CD4-positive, alpha-beta T cell treated with Interleukin-2 at 100 ng/mL for 4 hours (primary cell): ENCODE results near the gene ISCA1.
A peak's percentile ranks its signal among the peaks of the same experiment; 100 is the strongest.
"Not testable (repeated sequence)": the region's sequence is repeated elsewhere in the genome, so short reads cannot be mapped to it uniquely, and the experiment has no call there.

Source experiments
- DNase-seq: peaks from one replicate; pipeline ENCODE4 v3.0.0-alpha.2; 2020; ENCODE audit warnings: low spot score

Gene ISCA1

DNA sequence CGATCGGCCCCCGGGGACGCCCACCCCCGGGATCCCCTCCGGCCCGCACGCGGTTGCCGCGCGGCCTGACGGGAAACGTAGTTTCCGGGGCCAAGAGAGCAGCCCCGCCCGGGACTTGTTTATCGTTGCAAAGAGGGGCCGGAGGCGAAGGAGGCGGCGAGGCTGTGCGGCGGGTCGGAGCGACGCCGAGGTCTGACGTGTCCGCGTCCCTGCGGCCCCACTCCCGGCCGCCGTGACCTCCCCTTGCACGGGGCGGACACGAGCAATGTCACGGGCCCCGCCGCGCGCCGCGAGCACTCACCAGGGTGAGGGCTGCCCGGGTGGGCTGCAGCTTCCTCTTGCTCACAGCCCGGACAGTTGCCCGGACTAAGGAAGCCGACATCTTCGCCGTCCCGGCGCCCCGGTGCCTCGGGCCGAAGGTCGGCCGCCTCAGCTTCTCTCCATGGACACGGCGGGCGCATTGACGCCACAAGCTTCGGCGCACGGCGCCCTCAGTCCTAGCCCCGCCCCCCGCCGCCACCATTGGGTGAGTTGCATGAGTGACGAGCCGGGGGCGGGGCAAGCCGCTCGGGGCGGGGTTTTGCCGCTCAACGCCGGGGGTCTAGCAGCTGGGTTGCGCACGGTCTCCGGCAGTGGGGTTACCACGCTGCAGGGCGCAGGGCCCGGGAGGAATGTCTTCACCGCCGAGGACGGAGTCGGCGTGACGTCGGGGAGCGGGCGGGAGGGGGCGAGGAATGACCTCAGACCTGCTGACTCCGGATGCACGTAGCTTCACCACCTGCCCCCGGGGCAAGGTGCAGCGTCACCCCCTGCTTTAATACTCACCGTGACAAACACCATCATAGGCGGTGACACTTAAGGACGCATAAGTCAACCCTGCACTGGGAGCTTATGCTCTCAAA is at the start of gene ISCA1:
Gene ISCA1, minus strand, starts transcription at position 462 of the 902 bp plus-strand sequence. Its CDS starts 80 bp downstream, at position 382.
- peak; percentile 94 for DNase-seq

DNA sequence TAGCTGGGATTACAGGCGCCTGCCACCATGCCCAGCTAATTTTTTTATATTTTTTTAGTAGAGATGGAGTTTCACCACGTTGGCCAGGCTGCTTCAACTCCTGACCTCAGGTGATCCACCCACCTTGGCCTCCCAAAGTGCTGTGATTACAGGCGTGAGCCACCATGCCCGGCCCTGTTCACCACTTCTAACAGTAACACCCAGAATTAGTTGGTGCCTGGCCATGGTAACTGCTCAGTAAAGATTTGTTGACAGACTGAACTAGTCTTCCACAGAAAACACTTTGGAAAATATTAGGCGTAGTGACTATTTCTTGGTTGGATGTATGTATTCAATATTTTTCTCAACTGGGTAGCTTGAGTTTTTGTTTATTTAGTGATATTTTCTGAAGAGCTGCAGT is 47.8 kb upstream of the ISCA1 start:
- no peak for DNase-seq

DNA sequence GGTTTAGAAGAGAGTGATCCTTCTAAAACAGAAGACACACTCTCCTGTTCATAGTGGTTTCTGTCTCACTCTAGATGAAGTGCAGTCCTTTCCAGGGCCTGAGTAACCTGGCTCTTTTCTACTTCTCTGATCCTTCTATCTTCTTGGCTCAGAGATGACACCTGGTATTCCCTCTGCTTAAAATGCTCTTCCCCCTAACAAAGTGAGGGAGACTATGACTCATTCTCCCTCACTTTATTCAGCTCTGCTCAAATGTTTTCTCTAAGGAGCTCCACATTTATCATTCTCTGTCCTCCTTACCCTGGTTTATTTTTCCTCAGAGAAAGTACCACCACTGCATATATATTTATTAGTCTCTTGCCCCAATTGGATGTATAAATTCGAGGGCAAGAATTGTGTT is 47.3 kb upstream of the ISCA1 start:
- DNase-seq = no peak

GRCh38 chr9:86328156-86328555 is 45.8 kb upstream of the ISCA1 start:
- DNase-seq = no peak

GRCh38 chr9:86326536-86326935 is 44.2 kb upstream of the ISCA1 start:
- no peak for DNase-seq

DNA sequence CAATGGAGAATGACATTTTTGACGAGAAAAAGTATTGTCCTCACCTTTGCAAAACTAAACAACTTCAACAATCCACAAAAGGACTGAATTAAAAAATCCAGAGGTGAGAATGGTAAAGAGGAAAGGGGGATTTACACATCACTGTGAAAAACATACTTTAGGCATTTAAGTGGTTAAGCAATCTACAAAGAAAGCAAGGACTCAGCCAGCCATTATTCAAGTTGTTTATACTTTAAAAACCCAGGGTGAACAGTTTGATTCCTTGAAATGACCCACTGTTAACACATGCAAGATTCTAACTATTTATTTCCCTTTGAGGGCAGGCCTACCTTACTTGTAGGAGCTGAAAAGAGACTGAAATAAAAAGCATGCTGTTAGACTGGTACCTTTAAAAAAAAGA is 42.6 kb upstream of the ISCA1 start:
- DNase-seq = no peak

- DNase-seq = no peak
These were observed 42.0 kb upstream of the ISCA1 start for GRCh38 chr9:86324308-86324707.

- no peak for DNase-seq
These were observed 40.8 kb upstream of the ISCA1 start for GRCh38 chr9:86322973-86323644.

DNA sequence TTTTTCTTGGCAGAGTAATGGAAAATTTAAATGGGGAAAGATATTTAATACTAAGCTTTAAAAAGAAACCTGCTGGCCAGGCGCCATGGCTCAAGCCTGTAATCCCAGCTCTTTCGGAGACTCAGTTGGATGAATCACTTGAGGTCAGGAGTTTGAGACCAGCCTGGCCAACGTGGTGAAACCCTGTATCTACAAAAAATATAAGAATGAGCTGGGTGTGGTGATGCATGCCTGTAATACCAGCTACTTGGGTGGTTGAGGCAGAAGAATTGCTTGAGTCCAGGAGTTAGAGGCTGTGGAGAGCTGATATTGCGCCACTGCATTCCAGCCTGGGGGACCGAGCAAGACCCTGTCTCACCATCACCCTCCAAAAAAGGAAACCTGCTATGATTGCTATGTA is 39.0 kb upstream of the ISCA1 start:
- no peak for DNase-seq

GRCh38 chr9:86318187-86318586 is 35.8 kb upstream of the ISCA1 start:
- DNase-seq = no peak

DNA sequence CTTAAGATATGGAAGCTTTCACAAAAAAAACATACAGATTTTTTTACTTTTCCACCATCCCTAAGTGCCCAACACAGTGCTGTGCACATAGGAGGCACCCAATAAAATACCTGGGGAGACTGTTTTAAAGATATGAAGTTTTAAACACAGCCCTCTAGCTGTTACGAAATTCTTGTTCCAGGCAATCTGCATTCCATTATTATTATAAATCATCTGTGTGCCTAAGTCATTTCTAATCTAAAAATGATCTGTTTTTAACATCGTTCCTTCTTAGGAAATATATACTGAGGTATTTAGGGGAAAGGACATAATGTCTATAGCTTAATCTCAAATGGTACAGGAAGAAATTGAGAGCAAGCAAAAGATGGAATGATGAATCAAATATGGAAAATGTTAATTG is 32.7 kb upstream of the ISCA1 start:
- no peak for DNase-seq

- DNase-seq = not testable (repeated sequence)
These were observed 30.6 kb upstream of the ISCA1 start for GRCh38 chr9:86312959-86313358.

GRCh38 chr9:86308687-86309086 is 26.3 kb upstream of the ISCA1 start:
- no peak for DNase-seq

- DNase-seq = no peak
These were observed 21.9 kb upstream of the ISCA1 start for GRCh38 chr9:86304236-86304730.

DNA sequence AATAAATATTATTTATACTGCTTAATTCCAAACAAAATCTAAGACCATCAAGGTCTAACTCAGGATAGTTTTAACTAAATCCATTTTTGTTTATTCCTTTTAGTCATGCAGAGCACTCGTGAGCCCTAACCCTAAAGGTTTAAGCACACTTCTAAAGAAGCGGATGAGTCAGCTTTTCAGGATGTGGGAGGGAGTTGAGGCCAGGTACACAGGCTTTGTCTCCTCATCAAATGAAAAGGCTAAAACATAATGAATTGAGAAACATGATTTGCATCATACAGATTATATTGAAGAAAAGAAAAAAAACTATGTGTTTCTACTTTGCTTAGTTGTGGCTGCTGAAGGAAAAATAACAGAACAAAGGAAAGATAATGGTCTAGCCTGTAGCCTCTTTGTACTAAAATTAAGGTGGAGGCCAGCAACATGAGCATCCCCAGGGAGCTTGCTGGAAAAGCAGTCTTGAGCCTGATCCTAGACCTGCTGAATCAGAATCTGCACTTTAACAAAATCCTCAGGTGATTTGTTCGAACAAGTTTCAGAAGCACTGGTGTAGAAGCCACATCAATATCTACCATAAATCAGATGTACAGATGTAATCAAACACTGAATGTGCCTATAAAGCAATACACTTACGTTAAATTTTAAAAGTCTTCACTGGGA is 21.1 kb upstream of the ISCA1 start:
- peak; percentile 70 for DNase-seq

GRCh38 chr9:86301686-86302085 is 19.3 kb upstream of the ISCA1 start:
- DNase-seq = no peak

DNA sequence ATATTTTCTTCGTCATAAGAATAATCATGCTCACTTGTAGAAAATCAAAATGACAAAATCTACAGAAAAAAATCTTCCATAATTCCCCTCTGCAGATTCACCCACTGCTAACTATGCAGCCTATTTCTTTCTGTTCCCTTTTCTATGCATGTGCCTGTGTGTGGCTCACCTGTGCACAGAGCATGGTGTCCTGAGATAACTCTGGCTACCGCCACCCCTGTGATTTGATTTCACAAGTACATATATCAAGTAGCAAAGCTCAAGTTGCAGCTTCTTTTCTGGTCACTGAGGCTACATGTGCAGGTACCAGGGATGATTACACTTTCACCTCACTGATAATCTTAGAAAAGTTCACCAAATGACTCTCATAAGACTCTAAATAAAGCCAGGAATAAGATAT is 18.4 kb upstream of the ISCA1 start:
- DNase-seq = no peak

DNA sequence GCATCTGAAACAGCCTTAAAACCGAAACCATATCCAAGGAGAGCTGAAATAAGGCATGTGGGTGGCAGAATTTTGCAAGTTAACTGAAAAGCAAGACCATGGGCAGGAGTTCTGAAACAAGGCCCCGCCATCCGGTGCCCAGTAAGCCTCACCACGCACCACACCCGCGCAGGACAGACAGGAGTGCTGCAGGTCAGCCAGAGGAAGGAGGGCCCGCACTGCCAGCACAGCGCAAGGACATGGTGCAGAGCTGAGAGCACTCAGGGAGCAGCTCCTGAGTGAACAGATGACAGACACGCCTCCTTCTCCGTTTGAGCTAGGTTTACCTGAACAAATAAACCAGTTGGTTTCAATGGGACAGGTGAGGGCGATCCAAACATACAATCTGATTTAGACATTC is 16.5 kb upstream of the ISCA1 start:
- DNase-seq = no peak

DNA sequence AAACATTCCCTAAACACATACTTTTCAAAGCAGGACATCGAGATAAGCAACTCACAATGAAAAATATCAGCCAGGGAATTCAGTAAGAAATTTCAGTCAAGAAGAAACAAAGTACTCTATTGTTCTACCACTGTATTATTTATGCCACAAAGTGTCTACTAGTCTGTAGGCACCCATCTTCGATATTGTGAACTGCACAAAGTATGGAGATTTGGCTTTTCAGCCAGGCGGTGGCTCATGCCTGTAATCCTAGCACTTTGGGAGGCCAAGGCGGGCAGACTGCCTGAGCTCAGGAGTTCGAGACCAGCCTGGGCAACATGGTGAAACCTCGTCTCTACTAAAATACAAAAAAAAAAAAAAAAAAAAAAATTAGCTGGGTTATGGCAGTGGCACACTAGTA is 8.0 kb upstream of the ISCA1 start:
- not testable (repeated sequence) for DNase-seq

DNA sequence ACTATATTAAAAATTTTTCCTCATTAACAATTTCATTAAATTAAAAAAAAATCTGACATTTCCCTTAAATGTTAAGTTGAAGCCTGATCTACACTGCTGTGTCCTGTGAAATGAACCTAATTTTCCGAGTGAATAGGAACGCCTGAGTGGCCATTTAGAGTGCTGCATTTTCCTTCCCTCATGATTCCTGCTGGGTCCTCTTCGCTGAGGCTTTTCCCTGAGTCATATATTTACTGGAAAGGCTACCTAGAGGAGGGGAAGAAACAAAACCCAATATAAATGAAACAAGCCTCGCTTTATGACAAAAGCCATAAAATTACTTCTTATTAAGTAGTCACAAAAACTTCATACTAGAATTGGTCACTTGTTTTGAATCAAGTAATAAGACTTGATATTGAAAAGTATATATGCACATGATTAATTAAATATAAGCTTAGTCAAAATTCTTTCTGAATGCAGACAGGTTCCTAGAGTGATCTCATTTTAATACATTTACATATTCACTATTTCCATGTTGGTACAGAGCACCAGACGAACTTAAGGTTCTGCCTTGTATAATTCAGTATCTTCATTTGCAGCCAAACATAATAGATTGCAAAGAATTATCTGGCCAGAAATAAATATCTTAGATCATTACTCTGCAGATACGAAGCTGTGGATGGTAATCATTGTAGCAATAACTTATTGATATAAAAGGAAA is 6.3 kb upstream of the ISCA1 start:
- no peak for DNase-seq

GRCh38 chr9:86287013-86287412 is 4.7 kb upstream of the ISCA1 start:
- DNase-seq = peak; percentile 11

DNA sequence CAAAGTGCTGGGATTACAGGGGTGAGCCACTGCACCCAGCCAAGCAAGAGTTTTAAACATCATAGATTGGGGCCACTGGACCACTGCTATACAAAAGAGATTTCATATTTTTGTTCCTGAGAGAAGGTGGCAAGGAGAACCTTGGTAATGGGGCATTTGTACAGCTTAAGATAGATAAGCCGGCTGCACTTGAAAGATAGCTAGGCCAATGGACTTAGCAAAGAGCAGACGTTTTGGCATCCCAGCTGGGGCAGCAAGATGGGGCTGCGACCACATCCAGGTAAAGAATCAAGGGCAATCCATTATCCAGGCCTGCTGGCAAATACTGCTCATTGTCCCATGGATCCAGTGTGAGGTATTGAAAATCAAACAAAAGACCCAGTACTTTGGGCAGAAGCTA is 3.9 kb upstream of the ISCA1 start:
- no peak for DNase-seq
